GM13977 (cell line): ENCODE results near the gene MTERF4.
"Not testable (repeated sequence)": the region's sequence is repeated elsewhere in the genome, so short reads cannot be mapped to it uniquely, and the experiment has no call there.

ENCODE experiments used
- DNase-seq: peaks from one replicate; pipeline ENCODE4 v3.0.0; 2012; ENCODE audit warnings: low spot score
- in situ Hi-C: fragments of 300-500 bp; cut with MboI; formaldehyde crosslinking; loops from one replicate; pipeline ENCODE4 v1.12.0; 2022; ENCODE audit warnings: low sequenced_read_pairs, low pct_unique_long_range_greater_than_20kb, mixed read lengths, inconsistent platforms; ENCODE audit not compliant: unreplicated experiment
- TF ChIP-seq, protein P1 (sequence below): IDR thresholded peaks from 2 replicates; pipeline ENCODE4 v1.5.1; 2012; ENCODE audit warnings: mild to moderate bottlenecking, control low read depth; ENCODE audit not compliant: insufficient read depth; ENCODE audit errors: extremely low read depth, missing control alignments

MTERF4 gene

DNA sequence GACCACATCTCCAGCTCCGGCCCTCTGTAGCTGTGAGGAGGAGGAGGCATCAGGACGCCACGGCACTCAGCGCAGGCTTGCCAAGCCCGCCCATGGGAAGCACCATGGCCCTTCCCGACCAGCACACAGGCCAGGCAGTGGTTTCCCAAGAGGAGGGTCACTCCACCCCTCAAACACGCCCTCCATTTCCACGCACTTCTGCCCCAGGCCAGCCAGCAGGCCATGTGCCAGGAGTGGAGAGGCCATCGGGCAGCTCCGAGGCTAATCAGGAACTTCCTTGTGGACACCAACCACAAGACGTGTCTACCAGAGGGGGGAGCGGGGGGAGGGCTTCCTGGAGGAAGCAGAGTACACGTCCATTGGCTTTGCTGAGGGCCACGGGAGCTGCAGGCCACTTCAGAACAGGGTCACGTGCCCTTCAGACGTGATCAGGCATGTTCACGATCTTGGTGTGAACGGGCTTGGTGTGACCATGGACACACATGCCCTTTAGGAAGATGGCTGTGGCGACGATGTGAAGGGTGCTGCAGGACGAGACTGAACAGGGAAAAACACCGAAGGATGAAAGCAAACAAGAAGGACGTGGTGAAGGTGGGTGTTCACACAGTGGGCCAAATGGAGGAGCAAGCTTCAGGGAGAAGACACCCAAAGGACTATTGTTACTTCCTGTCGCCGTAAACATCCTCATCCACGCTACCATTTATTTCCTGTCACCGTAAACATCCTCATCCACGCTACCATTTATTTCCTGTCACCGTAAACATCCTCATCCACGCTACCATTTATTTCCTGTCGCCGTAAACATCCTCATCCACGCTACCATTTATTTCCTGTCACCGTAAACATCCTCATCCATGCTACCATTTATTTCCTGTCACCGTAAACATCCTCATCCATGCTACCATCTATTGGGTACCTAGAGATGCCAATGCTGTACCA is 6.5 kb upstream of the MTERF4 start:
- in situ Hi-C loops: no loop called here
- TF ChIP-seq, protein P1, sequence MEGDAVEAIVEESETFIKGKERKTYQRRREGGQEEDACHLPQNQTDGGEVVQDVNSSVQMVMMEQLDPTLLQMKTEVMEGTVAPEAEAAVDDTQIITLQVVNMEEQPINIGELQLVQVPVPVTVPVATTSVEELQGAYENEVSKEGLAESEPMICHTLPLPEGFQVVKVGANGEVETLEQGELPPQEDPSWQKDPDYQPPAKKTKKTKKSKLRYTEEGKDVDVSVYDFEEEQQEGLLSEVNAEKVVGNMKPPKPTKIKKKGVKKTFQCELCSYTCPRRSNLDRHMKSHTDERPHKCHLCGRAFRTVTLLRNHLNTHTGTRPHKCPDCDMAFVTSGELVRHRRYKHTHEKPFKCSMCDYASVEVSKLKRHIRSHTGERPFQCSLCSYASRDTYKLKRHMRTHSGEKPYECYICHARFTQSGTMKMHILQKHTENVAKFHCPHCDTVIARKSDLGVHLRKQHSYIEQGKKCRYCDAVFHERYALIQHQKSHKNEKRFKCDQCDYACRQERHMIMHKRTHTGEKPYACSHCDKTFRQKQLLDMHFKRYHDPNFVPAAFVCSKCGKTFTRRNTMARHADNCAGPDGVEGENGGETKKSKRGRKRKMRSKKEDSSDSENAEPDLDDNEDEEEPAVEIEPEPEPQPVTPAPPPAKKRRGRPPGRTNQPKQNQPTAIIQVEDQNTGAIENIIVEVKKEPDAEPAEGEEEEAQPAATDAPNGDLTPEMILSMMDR: no peak
- no peak for DNase-seq

DNA sequence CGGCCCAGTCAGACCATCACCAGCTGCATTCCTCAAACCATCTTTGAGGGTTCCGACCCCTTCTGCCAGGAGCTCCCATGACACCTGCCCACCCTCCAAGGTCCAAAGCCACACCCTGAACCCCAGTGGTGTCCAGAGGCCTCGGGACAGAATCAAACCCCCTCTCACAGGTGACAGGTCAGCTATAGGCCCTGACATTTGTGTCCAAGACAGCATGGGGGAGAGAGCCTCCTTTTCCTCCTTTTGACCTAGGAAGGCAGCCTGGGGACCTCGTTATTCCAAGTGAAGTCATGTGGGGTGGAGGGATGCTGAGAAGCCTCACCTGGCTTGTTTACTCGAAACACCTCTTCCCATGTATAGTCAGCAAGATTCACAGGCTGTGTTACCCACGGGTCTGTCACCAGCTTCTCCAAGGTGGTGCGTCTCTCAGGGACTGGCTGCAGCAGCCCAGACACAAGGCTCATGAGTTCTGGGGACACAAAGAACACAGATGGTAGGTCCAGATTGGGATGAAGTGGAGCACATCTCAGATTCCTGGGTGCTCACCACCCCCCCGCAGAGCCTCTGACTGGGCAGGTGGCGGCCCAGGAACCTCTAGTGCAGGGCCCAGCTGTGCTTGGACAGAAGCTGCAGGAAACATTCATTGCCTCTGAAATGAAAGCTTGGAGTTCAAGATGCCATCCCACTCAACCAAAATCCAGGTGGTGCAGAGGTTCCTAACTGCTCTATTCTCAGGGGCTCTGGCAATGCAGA is 5.1 kb upstream of the MTERF4 start:
- DNase-seq: no peak
- in situ Hi-C loops: no loop called here
- TF ChIP-seq, protein P1: no peak

DNA sequence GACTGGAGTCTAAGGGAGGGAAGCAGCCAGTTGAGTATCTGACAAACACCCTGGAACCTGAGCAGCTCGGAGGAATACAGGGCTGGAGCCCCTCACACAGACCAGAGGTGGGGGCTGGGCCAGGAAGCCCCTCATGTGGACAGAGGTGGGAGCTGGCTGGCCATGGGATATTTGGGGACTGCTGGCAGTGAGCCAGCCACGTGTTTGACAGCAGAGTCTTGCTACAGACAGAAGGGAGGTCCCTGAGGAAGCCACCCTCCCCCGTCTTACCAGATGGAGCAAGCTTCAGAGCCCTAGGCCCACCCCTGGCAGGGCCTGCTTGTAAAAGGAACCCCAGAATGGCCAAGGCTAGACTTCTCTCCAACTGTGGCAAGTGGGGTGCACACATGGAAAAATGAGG is 3.6 kb upstream of the MTERF4 start:
- TF ChIP-seq, protein P1: no peak
- in situ Hi-C loops: no loop called here
- DNase-seq: no peak

DNA sequence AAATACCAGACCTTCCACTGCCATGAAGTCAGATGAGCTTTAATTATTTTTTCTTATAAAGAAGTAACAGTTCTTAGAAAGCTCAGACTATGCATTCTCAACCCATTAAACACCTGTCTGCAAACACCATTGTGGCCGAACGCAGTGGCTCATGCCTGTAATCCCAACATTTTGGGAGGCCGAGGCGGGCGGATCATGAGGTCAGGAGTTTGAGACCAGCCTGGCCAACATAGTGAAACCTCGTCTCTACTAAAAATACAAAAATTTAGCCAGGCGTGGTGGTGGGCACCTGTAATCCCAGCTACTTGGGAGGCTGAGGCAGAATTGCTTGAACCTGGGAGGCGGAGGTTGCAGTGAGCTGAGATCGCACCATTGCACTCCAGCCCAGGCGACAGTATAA is 2.5 kb upstream of the MTERF4 start:
- DNase-seq, in situ Hi-C loops: not testable (repeated sequence)

DNA sequence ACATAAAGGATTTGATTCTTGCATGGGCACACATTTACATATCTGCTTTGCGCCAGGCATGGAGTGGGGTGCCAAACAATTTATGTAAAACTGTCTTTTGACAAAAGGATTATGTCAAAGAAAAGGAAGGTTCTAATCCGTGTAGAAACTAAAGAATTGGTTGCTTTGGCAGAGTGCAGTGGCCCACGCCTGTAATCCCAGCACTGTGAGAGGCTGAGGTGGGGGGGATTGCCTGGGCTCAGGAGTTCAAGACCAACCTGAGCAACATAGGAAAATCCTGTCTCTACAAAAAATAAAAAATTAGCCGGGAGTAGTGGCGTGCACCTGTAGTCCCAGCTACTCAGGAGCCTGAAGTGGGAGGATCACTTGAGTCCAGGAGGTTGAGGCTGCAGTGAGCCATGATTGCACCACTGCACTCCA is 1.1 kb upstream of the MTERF4 start:
- DNase-seq: no peak
- TF ChIP-seq, protein P1: no peak
- in situ Hi-C loops: no loop called here

DNA sequence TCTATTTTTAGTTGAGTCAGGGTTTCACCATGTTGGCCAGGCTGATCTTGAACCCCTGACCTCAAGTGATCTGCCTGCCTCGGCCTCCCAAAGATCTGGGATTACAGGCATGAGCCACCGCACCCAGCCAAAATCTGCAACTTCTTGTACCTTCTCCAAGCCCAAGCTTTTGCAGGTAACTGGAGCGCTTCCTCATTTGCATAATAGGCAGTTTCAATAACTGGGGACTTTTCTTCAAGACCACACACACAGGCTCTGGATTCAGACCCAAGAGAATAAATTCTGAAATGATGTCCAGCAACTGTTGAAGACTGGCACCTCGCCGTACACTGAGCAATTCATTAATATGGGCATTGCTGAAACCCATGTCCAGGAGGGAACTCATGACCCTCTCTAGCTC is 2.8 kb downstream of the MTERF4 start:
- in situ Hi-C loops: no loop called here
- no peak for DNase-seq
- TF ChIP-seq, protein P1: no peak

DNA sequence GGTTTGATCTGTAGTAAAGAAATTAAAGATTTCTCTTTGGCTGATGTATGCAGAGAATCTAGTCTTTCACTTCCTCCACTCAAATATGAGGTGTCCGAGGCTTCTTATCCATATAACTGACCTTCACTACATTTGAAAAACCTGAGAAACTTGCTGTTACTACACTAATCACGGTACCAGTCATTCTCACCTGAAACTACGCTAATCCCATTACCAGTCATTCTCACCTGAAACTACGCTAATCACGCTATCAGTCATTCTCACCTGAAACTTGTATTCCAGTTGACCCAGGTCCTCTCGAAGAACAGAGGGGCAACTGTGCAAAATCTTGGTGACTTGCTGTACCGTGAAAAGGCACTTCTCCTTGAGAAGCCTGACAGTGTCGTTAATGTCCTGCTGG is 5.1 kb downstream of the MTERF4 start:
- TF ChIP-seq, protein P1: no peak
- in situ Hi-C loops: no loop called here

More for the DNA sequence above, 5.1 kb downstream of the MTERF4 start:
- DNase-seq: peak; percentile 42
